Immature natural killer cell (primary cell): ENCODE data around the gene MTOR. TPM values are rescaled to one million over a fixed set of nuclear protein-coding genes. Genes with fewer than 3 reads are reported as not detected.

Source experiments
- DNase-seq, 3 donors: peaks; one replicate each; pipeline ENCODE4 v3.0.0; 2022; ENCODE audit warnings: mixed read lengths in 1 of 3
- H3K27ac Mint-ChIP-seq, 6 donors: one replicate each; pipeline ENCODE4 v1.8.0; 2020; ENCODE audit warnings: mixed read lengths in 6 of 6, mild to moderate bottlenecking in 5 of 6, inconsistent platforms in 4 of 6, moderate library complexity in 3 of 6
- H3K27me3 Mint-ChIP-seq, 3 donors: one replicate each; pipeline ENCODE4 v1.8.0; 2020 to 2021; ENCODE audit warnings: low read depth in 3 of 3, mild to moderate bottlenecking in 3 of 3, mixed read lengths in 3 of 3, moderate library complexity in 3 of 3, inconsistent platforms in 1 of 3
- H3K36me3 Mint-ChIP-seq, 3 donors: one replicate each; pipeline ENCODE4 v1.8.0; 2020; ENCODE audit warnings: mixed read lengths in 3 of 3, inconsistent platforms in 2 of 3, mild to moderate bottlenecking in 2 of 3
- H3K4me1 Mint-ChIP-seq, 2 donors: one replicate each; pipeline ENCODE4 v1.8.0; 2020; ENCODE audit warnings: inconsistent platforms in 2 of 2, mild to moderate bottlenecking in 2 of 2, mixed read lengths in 2 of 2, moderate library complexity in 1 of 2
- H3K4me3 Mint-ChIP-seq, 5 donors: one replicate each; pipeline ENCODE4 v1.8.0; 2020; ENCODE audit warnings: mild to moderate bottlenecking in 5 of 5, mixed read lengths in 5 of 5, inconsistent platforms in 3 of 5, moderate library complexity in 3 of 5
- H3K9me3 Mint-ChIP-seq, 6 donors: one replicate each; pipeline ENCODE4 v1.8.0; 2020; ENCODE audit warnings: mild to moderate bottlenecking in 6 of 6, mixed read lengths in 6 of 6, inconsistent platforms in 4 of 6, moderate library complexity in 3 of 6
- polyA plus RNA-seq, 3 donors: library from polyadenylated mRNA; unstranded; fragments of 300-500 nt; fragmentation: Illumina TruSeq; gene quantifications; one replicate each; pipeline ENCODE4 v1.2.3, GENCODE V29; 2021

The MTOR gene
- polyA plus RNA-seq, 3 donors from 2014 or later: 1.7 to 10.1 (median 3.8) TPM

DNA sequence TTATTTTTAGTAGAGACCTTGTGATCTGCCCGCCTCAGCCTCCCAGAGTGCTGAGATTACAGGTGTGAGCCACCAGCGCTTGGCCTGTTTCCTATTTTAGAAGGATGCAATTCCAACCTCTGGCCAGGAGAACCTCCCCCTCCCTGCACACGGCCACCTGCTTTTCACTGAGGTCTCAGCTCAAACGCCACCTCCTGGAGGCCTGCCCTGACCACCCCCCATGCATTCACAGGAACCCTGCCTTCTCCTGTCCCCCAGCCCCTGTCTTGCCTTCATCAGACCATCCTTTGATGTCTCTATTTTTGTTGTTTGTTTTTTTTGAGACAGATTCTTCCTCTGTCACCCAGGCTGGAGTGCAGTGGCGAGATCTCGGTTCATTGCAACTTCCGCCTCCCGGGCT lies 204.9 kb downstream of the MTOR start:
- no peak for DNase-seq
- Mint-ChIP-seq H3K27ac (no peak overlapping the region), H3K9me3 (no peaks in the 10 kb centered on the region), H3K27me3 (peaks cover 6 to 12% (median 8%) of the 10 kb centered on the region in 3 donors), H3K4me3 (peak overlapping the region in 3 of 5 donors; percentile 15 to 56 (median 22)), H3K4me1 (peaks cover 27 to 31% of the 10 kb centered on the region in 2 donors), H3K36me3 (peaks cover 0 to 4% (median 3%) of the 10 kb centered on the region in 3 donors)

Other genes starting within 250 kb of the MTOR start
- gene TARDBP, start 249.9 kb downstream of the MTOR start, polyA plus RNA-seq: 10 to 100 TPM; 43.1 to 80.9 (median 49.2) TPM
- not detected for gene MASP2, start 215.3 kb downstream of the MTOR start, polyA plus RNA-seq
- gene SRM, start 202.5 kb downstream of the MTOR start, polyA plus RNA-seq: 10 to 100 TPM; 50.6 to 70.3 (median 55.5) TPM
- gene EXOSC10, start 162.7 kb downstream of the MTOR start, polyA plus RNA-seq: 10 to 100 TPM; 25.4 to 49.1 (median 27.6) TPM
- not detected for gene ANGPTL7, start 73.2 kb downstream of the MTOR start, polyA plus RNA-seq
- 10 to 100 TPM; 17.9 to 29.6 (median 28.5) TPM for gene UBIAD1, start 10.6 kb upstream of the MTOR start, polyA plus RNA-seq
- under 1 TPM in 2 of 3 donors, not detected in 1; 0.37 to 0.66 TPM for gene DISP3, start 216.6 kb upstream of the MTOR start, polyA plus RNA-seq